ENCODE data around the gene NDUFAF8.

The NDUFAF8 gene

GRCh38 chr17:81228834-81229665, 10.1 kb upstream of the NDUFAF8 start:
- Mint-ChIP-seq H3K36me3 (peaks cover 30% of the 10 kb centered on the region), H3K4me1 (peaks cover 38% of the 10 kb centered on the region), H3K27me3 (no peaks in the 10 kb centered on the region), H3K4me3 (peak overlapping the region; percentile 48), H3K9me3 (peaks cover 2% of the 10 kb centered on the region), H3K27ac (peak overlapping the region; percentile 80)
- ATAC-seq, result peak; percentile 47

GRCh38 chr17:81229666-81229920, 9.5 kb upstream of the NDUFAF8 start:
- H3K27ac Mint-ChIP-seq, result peak overlapping the region; percentile 80
- no peaks in the 10 kb centered on the region for H3K27me3 Mint-ChIP-seq
- peaks cover 41% of the 10 kb centered on the region for H3K4me1 Mint-ChIP-seq
- H3K36me3 Mint-ChIP-seq, result peaks cover 31% of the 10 kb centered on the region
- H3K4me3 Mint-ChIP-seq, result peak overlapping the region; percentile 17
- peaks cover 2% of the 10 kb centered on the region for H3K9me3 Mint-ChIP-seq
- ATAC-seq, result no peak

GRCh38 chr17:81230043-81230820, 8.9 kb upstream of the NDUFAF8 start:
- peaks cover 38% of the 10 kb centered on the region for H3K36me3 Mint-ChIP-seq
- no peaks in the 10 kb centered on the region for H3K27me3 Mint-ChIP-seq
- peak overlapping the region; percentile 80 for H3K27ac Mint-ChIP-seq
- H3K4me3 Mint-ChIP-seq, result no peak overlapping the region
- H3K4me1 Mint-ChIP-seq, result peaks cover 48% of the 10 kb centered on the region
- peaks cover 2% of the 10 kb centered on the region for H3K9me3 Mint-ChIP-seq
- ATAC-seq, result no peak

- H3K36me3 Mint-ChIP-seq, result peaks cover 44% of the 10 kb centered on the region
- peaks cover 2% of the 10 kb centered on the region for H3K9me3 Mint-ChIP-seq
- ATAC-seq, result no peak
- H3K4me1 Mint-ChIP-seq, result peaks cover 57% of the 10 kb centered on the region
- no peak overlapping the region for H3K4me3 Mint-ChIP-seq
- no peaks in the 10 kb centered on the region for H3K27me3 Mint-ChIP-seq
- no peak overlapping the region for H3K27ac Mint-ChIP-seq
These were observed 7.9 kb upstream of the NDUFAF8 start for GRCh38 chr17:81231121-81231645.

GRCh38 chr17:81231766-81232581, 7.1 kb upstream of the NDUFAF8 start:
- Mint-ChIP-seq H3K4me3 (no peak overlapping the region), H3K4me1 (peaks cover 65% of the 10 kb centered on the region), H3K36me3 (peaks cover 46% of the 10 kb centered on the region), H3K9me3 (peaks cover 2% of the 10 kb centered on the region), H3K27me3 (no peaks in the 10 kb centered on the region), H3K27ac (no peak overlapping the region)
- ATAC-seq, result no peak

- Mint-ChIP-seq H3K27ac (no peak overlapping the region), H3K36me3 (peaks cover 42% of the 10 kb centered on the region), H3K4me3 (no peak overlapping the region), H3K4me1 (peaks cover 67% of the 10 kb centered on the region), H3K9me3 (peaks cover under 1% of the 10 kb centered on the region), H3K27me3 (no peaks in the 10 kb centered on the region)
- no peak for ATAC-seq
These were observed 6.4 kb upstream of the NDUFAF8 start for GRCh38 chr17:81232616-81233241.

GRCh38 chr17:81233316-81233715, 5.8 kb upstream of the NDUFAF8 start:
- H3K4me3 Mint-ChIP-seq, result no peak overlapping the region
- no peak for ATAC-seq
- no peaks in the 10 kb centered on the region for H3K27me3 Mint-ChIP-seq
- peaks cover 41% of the 10 kb centered on the region for H3K36me3 Mint-ChIP-seq
- no peak overlapping the region for H3K27ac Mint-ChIP-seq
- no peaks in the 10 kb centered on the region for H3K9me3 Mint-ChIP-seq
- H3K4me1 Mint-ChIP-seq, result peaks cover 66% of the 10 kb centered on the region

- no peaks in the 10 kb centered on the region for H3K27me3 Mint-ChIP-seq
- peaks cover 41% of the 10 kb centered on the region for H3K36me3 Mint-ChIP-seq
- H3K4me3 Mint-ChIP-seq, result no peak overlapping the region
- no peak for ATAC-seq
- H3K27ac Mint-ChIP-seq, result no peak overlapping the region
- H3K4me1 Mint-ChIP-seq, result peaks cover 60% of the 10 kb centered on the region
- no peaks in the 10 kb centered on the region for H3K9me3 Mint-ChIP-seq
These were observed 5.2 kb upstream of the NDUFAF8 start for GRCh38 chr17:81233811-81234505.

- Mint-ChIP-seq H3K27ac (no peak overlapping the region), H3K36me3 (peaks cover 39% of the 10 kb centered on the region), H3K27me3 (no peaks in the 10 kb centered on the region), H3K4me1 (peaks cover 55% of the 10 kb centered on the region), H3K9me3 (no peaks in the 10 kb centered on the region), H3K4me3 (no peak overlapping the region)
- no peak for ATAC-seq
These were observed 4.6 kb upstream of the NDUFAF8 start for GRCh38 chr17:81234506-81234855.

- peaks cover 52% of the 10 kb centered on the region for H3K4me1 Mint-ChIP-seq
- H3K36me3 Mint-ChIP-seq, result peaks cover 32% of the 10 kb centered on the region
- H3K27me3 Mint-ChIP-seq, result no peaks in the 10 kb centered on the region
- H3K9me3 Mint-ChIP-seq, result no peaks in the 10 kb centered on the region
- no peak for ATAC-seq
- no peak overlapping the region for H3K27ac Mint-ChIP-seq
- no peak overlapping the region for H3K4me3 Mint-ChIP-seq
These were observed 3.9 kb upstream of the NDUFAF8 start for GRCh38 chr17:81234940-81235821.

- Mint-ChIP-seq H3K27ac (no peak overlapping the region), H3K4me1 (peaks cover 55% of the 10 kb centered on the region), H3K36me3 (peaks cover 29% of the 10 kb centered on the region), H3K9me3 (no peaks in the 10 kb centered on the region), H3K27me3 (no peaks in the 10 kb centered on the region), H3K4me3 (peak overlapping the region; percentile 33)
- no peak for ATAC-seq
These were observed 3.0 kb upstream of the NDUFAF8 start for GRCh38 chr17:81235822-81236740.

- H3K4me1 Mint-ChIP-seq, result peaks cover 60% of the 10 kb centered on the region
- H3K9me3 Mint-ChIP-seq, result no peaks in the 10 kb centered on the region
- H3K36me3 Mint-ChIP-seq, result peaks cover 33% of the 10 kb centered on the region
- no peaks in the 10 kb centered on the region for H3K27me3 Mint-ChIP-seq
- no peak overlapping the region for H3K4me3 Mint-ChIP-seq
- H3K27ac Mint-ChIP-seq, result peak overlapping the region; percentile 19
- no peak for ATAC-seq
These were observed 2.3 kb upstream of the NDUFAF8 start for GRCh38 chr17:81236784-81237183.

Data from stimulated activated memory B cell treated with anti-CD40 and anti-IgM and Interleukin-4, amounts not matched to agents 10 μg/mL and 1 μg/mL and 100 μg/mL, for 72 hours (primary cell).